ENCODE data around the gene CCL25. TPM values are rescaled to one million over a fixed set of nuclear protein-coding genes. Genes with fewer than 3 reads are reported as not detected.

Gene CCL25
- total and polyA plus RNA-seq, 2 of the 4 experiments (the other 2 are of a cell fraction) = not detected

GRCh38 chr19:8087876-8088275 is 35.3 kb downstream of the CCL25 start:
- Histone ChIP-seq H4K8ac (ENCODE audit: low read depth in 2 of 2, low read length in 2 of 2) (no peak overlapping the region), H4K5ac (ENCODE audit: low read depth, low read length) (no peak overlapping the region), H2BK5ac (ENCODE audit: low read depth, low read length, poor library complexity, severe bottlenecking) (no peak overlapping the region), H4K20me1 (ENCODE audit: insufficient read depth, low read length) (no peaks in the 10 kb centered on the region), H3K4me1 (ENCODE audit: control insufficient read depth, insufficient read depth, low read length) (no peaks in the 10 kb centered on the region), H3K4ac (ENCODE audit: low read depth, low read length) (no peak overlapping the region), H3K23ac (ENCODE audit: low read depth, low read length) (no peak overlapping the region), H3K27ac (ENCODE audit: insufficient read depth, low read length) (no peak overlapping the region), H3K36me3 (ENCODE audit: control insufficient read depth, insufficient read depth, low read length) (no peaks in the 10 kb centered on the region), H3K9me3 (ENCODE audit: control insufficient read depth, insufficient read depth, low read length) (peaks cover 3% of the 10 kb centered on the region; the same call in 1 of the 2 replicates), H3K79me1 (ENCODE audit: low read depth in 1 of 2, low read length in 2 of 2) (no peaks in the 10 kb centered on the region), H4K91ac (ENCODE audit: insufficient read depth, low read depth, low read length) (no peak overlapping the region), H3K18ac (ENCODE audit: low read depth, low read length) (no peak overlapping the region), H2AK9ac (replicated peaks; ENCODE audit: low read depth, low read length, poor library complexity) (peak overlapping the region; percentile 6), H3K9ac (ENCODE audit: low read depth, low read length) (no peak overlapping the region), H3K56ac (ENCODE audit: extremely low read depth, insufficient read depth, low read length) (no peak overlapping the region), H2BK120ac (ENCODE audit: low read depth, low read length) (no peak overlapping the region), H3K27me3 (ENCODE audit: control insufficient read depth, insufficient read depth, low read length) (no peaks in the 10 kb centered on the region), H2AK5ac (ENCODE audit: low read depth, low read length) (no peak overlapping the region), H3K9me1 (ENCODE audit: insufficient read depth, low read length) (no peaks in the 10 kb centered on the region), H2BK20ac (ENCODE audit: low read depth, low read length) (no peak overlapping the region), H3K14ac (replicated peaks; ENCODE audit: low read depth, low read length) (no peak overlapping the region), H3K4me3 (ENCODE audit: insufficient read depth, low read depth, low read length) (no peak overlapping the region), H2BK15ac (ENCODE audit: low read depth, low read length) (no peak overlapping the region), H3K4me2 (ENCODE audit: low read depth, low read length) (no peak overlapping the region), H2AFZ (replicated peaks; ENCODE audit: low read length, poor library complexity) (no peak overlapping the region)
- no TSS peak for BruUV-seq (replicated peaks)
- POLR2A ChIA-PET (ENCODE audit: unreplicated experiment) = no interaction called here
- CTCF ChIA-PET = no interaction called here
- DNase-seq (no peak), ATAC-seq (ENCODE audit: low read depth) (no peak)
- intact Hi-C loops (cut with micrococcal nuclease) = no loop called here
- in situ Hi-C loops (cut with MboI; ENCODE audit: low sequenced_read_pairs) = no loop called here
- 100% methylated on average over 1 of the region's 15 CpGs; no CpG with 5 or more reads in 1 of the 2 experiments for WGBS, 2 experiments (ENCODE audit: extremely low coverage in 2 of 2, insufficient read length in 1 of 2)
- dilution Hi-C loops (cut with HindIII; ENCODE audit: low sequenced_read_pairs, unreplicated experiment) = no loop called here
- TF ChIP-seq RFX5 (IDR thresholded peaks at IDR 0.05; ENCODE audit: low read depth, low read length) (no peak), MAZ (IDR thresholded peaks at IDR 0.05; ENCODE audit: borderline replicate concordance, low read depth, low read length) (no peak), CEBPB (IDR thresholded peaks at IDR 0.05; ENCODE audit: low read depth, low read length) (no peak), CHD1 (IDR thresholded peaks at IDR 0.05; ENCODE audit: low read depth, low read length) (no peak), CTCF (conservative IDR thresholded peaks at IDR 0.05; ENCODE audit: low read depth, low read length) (no peak), SMC3 (IDR thresholded peaks at IDR 0.05; ENCODE audit: low read depth, low read length) (no peak), MXI1 (IDR thresholded peaks at IDR 0.05; ENCODE audit: borderline replicate concordance, low read depth, low read length) (no peak), USF2 (IDR thresholded peaks at IDR 0.05; ENCODE audit: low read depth, low read length) (no peak), BHLHE40 (IDR thresholded peaks at IDR 0.05; ENCODE audit: low read depth, low read length) (no peak), MAFK (IDR thresholded peaks at IDR 0.05; ENCODE audit: low read depth, low read length) (no peak), POLR2A (IDR thresholded peaks at IDR 0.05; ENCODE audit: low read depth, low read length) (no peak), ELK1 (IDR thresholded peaks at IDR 0.05; ENCODE audit: borderline replicate concordance, low read depth, low read length) (no peak), NFE2L2 (IDR thresholded peaks at IDR 0.05; ENCODE audit: low read depth, low read length) (no peak), FOS (IDR thresholded peaks at IDR 0.05; ENCODE audit: low read depth, low read length) (no peak), RCOR1 (IDR thresholded peaks at IDR 0.05; ENCODE audit: insufficient replicate concordance, low read length) (no peak), RAD21 (IDR thresholded peaks at IDR 0.05; ENCODE audit: low read length) (no peak)
